ENCODE results near the gene SGCD. TPM values are rescaled to one million over a fixed set of nuclear protein-coding genes. Genes with fewer than 3 reads are reported as not detected.

Gene SGCD
- total RNA-seq, 4 donors from 2014 or later: 0.53 to 2.3 (median 1.2) TPM

DNA sequence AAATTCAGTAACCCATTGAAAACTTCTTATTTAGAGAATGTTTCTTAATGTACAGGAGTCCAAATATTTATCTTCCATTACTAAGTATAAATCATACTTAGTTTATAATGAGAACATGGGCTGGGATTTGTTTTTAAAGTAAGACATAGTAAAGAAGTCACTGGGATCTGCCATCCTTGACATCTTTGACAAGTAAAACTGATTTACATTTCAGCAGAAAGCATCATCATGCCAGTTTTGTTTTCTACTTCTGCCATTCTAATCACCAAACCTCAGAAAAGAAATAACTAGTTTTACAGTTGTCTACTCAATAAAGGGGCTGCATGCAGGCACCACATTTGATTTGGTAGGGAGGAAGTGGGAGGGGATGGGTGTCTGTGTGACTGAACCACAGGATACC, 301.5 kb downstream of the SGCD start:
- intact Hi-C loops (cut with DNase I; ENCODE audit: low total_unique reads): no loop called here
- TF ChIP-seq POLR2A (IDR thresholded peaks at IDR 0.05): no peak
- TF ChIP-seq, protein P1, sequence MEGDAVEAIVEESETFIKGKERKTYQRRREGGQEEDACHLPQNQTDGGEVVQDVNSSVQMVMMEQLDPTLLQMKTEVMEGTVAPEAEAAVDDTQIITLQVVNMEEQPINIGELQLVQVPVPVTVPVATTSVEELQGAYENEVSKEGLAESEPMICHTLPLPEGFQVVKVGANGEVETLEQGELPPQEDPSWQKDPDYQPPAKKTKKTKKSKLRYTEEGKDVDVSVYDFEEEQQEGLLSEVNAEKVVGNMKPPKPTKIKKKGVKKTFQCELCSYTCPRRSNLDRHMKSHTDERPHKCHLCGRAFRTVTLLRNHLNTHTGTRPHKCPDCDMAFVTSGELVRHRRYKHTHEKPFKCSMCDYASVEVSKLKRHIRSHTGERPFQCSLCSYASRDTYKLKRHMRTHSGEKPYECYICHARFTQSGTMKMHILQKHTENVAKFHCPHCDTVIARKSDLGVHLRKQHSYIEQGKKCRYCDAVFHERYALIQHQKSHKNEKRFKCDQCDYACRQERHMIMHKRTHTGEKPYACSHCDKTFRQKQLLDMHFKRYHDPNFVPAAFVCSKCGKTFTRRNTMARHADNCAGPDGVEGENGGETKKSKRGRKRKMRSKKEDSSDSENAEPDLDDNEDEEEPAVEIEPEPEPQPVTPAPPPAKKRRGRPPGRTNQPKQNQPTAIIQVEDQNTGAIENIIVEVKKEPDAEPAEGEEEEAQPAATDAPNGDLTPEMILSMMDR (IDR thresholded peaks at IDR 0.05): no peak
- DNase-seq (ENCODE audit: low spot score in 2 of 2): no peak
- H3K4me3 ChIP-seq (ENCODE audit: low read depth, poor library complexity, severe bottlenecking): no peak overlapping the region

DNA sequence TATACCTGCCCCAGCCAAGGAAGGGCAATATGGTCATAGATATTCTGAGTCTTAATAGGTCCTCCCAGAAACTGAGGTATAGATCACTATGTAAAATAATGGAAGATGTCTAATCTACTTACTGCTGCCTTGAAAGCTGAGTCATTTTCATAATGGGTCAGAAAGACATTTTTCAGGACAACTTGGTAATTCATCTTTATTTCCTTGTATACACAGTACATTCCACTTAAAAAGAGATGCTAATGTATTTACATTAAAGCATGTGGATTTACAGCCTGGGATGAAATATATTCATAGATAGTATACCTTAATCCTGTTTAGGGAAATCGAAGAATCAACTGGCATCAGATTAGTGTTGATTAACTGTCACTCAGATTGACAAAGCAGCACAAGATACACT, 304.0 kb downstream of the SGCD start:
- intact Hi-C loops (cut with DNase I; ENCODE audit: low total_unique reads): no loop called here
- TF ChIP-seq POLR2A (IDR thresholded peaks at IDR 0.05): no peak
- no peak for DNase-seq (ENCODE audit: low spot score in 2 of 2)
- H3K4me3 ChIP-seq (ENCODE audit: low read depth, poor library complexity, severe bottlenecking): no peak overlapping the region
- WGBS, 2 donors: 83 to 94% methylated on average over 1 of the region's 1 CpG

GRCh38 chr5:156634301-156634700, 307.3 kb downstream of the SGCD start:
- no peak overlapping the region for H3K4me3 ChIP-seq (ENCODE audit: low read depth, poor library complexity, severe bottlenecking)
- 89 to 97% methylated on average over 2 of the region's 2 CpGs for WGBS, 2 donors
- DNase-seq (ENCODE audit: low spot score in 2 of 2): no peak
- intact Hi-C loops (cut with DNase I; ENCODE audit: low total_unique reads): no loop called here
- no peak for TF ChIP-seq POLR2A (IDR thresholded peaks at IDR 0.05)
- TF ChIP-seq, protein P1 (IDR thresholded peaks at IDR 0.05): no peak

DNA sequence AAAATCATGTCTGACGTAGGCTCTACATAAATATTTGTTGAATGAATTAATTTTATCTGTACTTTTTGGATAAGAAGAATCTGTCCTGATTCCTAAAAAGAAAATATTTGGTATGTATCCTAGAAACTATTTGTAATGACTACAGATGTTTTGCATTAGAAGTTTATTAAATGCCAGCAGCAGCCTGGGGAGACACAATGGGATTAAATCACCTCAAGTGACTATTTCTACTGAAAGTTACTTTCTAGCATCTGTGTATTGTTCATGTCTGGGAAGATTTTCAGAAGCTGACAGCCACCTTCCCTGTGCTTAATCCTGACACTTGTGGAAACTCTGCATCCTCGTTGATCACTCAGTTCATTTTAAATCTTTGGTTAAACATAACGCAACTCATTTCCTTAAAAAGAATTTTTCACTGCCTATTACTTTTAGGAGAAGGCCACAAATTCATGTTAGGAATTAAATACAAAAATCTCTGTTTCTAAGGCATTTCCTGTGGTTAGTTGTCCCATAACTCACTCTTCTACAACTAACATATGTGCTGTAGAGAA, 313.8 kb downstream of the SGCD start:
- 45 to 47% methylated on average over 3 of the region's 3 CpGs for WGBS, 2 donors
- TF ChIP-seq POLR2A (IDR thresholded peaks at IDR 0.05): no peak
- TF ChIP-seq, protein P1 (IDR thresholded peaks at IDR 0.05): no peak
- H3K4me3 ChIP-seq (ENCODE audit: low read depth, poor library complexity, severe bottlenecking): no peak overlapping the region
- intact Hi-C loops (cut with DNase I; ENCODE audit: low total_unique reads): no loop called here
- no peak for DNase-seq (ENCODE audit: low spot score in 2 of 2)

- intact Hi-C loops (cut with DNase I; ENCODE audit: low total_unique reads): no loop called here
- H3K4me3 ChIP-seq (ENCODE audit: low read depth, poor library complexity, severe bottlenecking): no peak overlapping the region
- WGBS, 2 donors: 56 to 81% methylated on average over 1 of the region's 1 CpG
- TF ChIP-seq POLR2A (IDR thresholded peaks at IDR 0.05): no peak
- TF ChIP-seq, protein P1 (IDR thresholded peaks at IDR 0.05): no peak
- no peak for DNase-seq (ENCODE audit: low spot score in 2 of 2)
Measured at GRCh38 chr5:156641686-156642085, 314.7 kb downstream of the SGCD start.

- DNase-seq (ENCODE audit: low spot score in 2 of 2): no peak
- H3K4me3 ChIP-seq (ENCODE audit: low read depth, poor library complexity, severe bottlenecking): no peak overlapping the region
- 61 to 64% methylated on average over 4 of the region's 4 CpGs for WGBS, 2 donors
- TF ChIP-seq POLR2A (IDR thresholded peaks at IDR 0.05): no peak
- TF ChIP-seq, protein P1 (IDR thresholded peaks at IDR 0.05): no peak
- intact Hi-C loops (cut with DNase I; ENCODE audit: low total_unique reads): no loop called here
Measured at GRCh38 chr5:156647034-156647451, 320.1 kb downstream of the SGCD start.
